Measurements from ENCODE around the gene CYP2W1.

CYP2W1 gene

GRCh38 chr7:1025743-1026581 lies 43.0 kb downstream of the CYP2W1 start:
- TF ChIP-seq, protein P1, sequence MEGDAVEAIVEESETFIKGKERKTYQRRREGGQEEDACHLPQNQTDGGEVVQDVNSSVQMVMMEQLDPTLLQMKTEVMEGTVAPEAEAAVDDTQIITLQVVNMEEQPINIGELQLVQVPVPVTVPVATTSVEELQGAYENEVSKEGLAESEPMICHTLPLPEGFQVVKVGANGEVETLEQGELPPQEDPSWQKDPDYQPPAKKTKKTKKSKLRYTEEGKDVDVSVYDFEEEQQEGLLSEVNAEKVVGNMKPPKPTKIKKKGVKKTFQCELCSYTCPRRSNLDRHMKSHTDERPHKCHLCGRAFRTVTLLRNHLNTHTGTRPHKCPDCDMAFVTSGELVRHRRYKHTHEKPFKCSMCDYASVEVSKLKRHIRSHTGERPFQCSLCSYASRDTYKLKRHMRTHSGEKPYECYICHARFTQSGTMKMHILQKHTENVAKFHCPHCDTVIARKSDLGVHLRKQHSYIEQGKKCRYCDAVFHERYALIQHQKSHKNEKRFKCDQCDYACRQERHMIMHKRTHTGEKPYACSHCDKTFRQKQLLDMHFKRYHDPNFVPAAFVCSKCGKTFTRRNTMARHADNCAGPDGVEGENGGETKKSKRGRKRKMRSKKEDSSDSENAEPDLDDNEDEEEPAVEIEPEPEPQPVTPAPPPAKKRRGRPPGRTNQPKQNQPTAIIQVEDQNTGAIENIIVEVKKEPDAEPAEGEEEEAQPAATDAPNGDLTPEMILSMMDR (IDR thresholded peaks at IDR 0.05; ENCODE audit: control insufficient read depth, extremely low read depth, insufficient read depth): no peak
- no peak for DNase-seq (ENCODE audit: low read depth)
- no peak overlapping the region for H3K4me3 ChIP-seq (ENCODE audit: low read depth, low read length)

GRCh38 chr7:1026721-1027161 lies 43.8 kb downstream of the CYP2W1 start:
- H3K4me3 ChIP-seq (ENCODE audit: low read depth, low read length): peak overlapping the region; percentile 62
- TF ChIP-seq, protein P1 (IDR thresholded peaks at IDR 0.05; ENCODE audit: control insufficient read depth, extremely low read depth, insufficient read depth): no peak

GRCh38 chr7:1027242-1028043 lies 44.5 kb downstream of the CYP2W1 start:
- peak overlapping the region; percentile 62 for H3K4me3 ChIP-seq (ENCODE audit: low read depth, low read length)
- TF ChIP-seq, protein P1 (IDR thresholded peaks at IDR 0.05; ENCODE audit: control insufficient read depth, extremely low read depth, insufficient read depth): no peak
- no peak for DNase-seq (ENCODE audit: low read depth)

More at GRCh38 chr7:1026721-1027161, 43.8 kb downstream of the CYP2W1 start:
- no peak for DNase-seq (ENCODE audit: low read depth)

GRCh38 chr7:1028044-1028770 lies 45.2 kb downstream of the CYP2W1 start:
- no peak for DNase-seq (ENCODE audit: low read depth)
- TF ChIP-seq, protein P1 (IDR thresholded peaks at IDR 0.05; ENCODE audit: control insufficient read depth, extremely low read depth, insufficient read depth): no peak
- H3K4me3 ChIP-seq (ENCODE audit: low read depth, low read length): peak overlapping the region; percentile 62

DNA sequence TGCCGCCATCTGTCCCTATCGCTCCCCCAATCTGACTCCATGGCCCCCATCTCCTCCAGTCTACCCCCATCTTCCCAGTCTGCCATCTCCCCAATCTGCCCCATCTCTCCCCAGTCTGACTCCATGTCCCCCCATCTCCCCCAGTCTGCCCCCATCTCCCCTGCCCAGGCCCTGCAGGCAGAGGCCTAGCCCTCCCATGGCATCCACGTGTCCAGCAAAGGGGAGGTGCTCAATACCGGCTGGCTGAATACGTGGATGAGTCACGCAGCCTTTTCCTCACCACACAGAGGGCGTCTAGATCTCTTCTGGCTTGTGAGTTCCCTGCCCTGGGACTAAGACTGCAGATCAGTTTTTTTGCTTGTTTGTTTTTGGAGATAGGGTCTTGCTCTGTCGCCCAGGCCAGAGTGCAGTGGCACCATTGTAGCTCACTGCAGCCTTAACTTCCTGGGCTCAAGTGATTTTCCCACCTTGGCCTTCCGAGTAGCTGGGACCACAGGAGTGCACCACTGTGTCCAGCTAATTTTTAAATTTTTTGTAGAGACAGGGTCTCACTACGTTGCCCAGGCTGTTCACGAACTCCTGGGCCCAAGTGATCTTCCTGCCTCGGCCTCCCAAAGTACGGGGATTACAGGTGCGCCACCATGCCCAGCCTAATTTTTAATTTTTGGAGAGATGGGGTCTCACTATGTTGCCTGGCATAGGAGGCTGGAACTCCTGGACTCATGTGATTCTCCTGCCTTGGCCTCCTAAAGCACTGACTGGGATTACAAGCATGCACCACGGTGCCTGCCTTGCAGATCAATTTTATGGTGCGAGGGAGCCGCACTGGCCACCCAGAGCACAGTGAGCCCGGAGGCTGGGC lies 46.0 kb downstream of the CYP2W1 start:
- TF ChIP-seq, protein P1 (IDR thresholded peaks at IDR 0.05; ENCODE audit: control insufficient read depth, extremely low read depth, insufficient read depth): no peak
- peak overlapping the region; percentile 62 for H3K4me3 ChIP-seq (ENCODE audit: low read depth, low read length)
- DNase-seq (ENCODE audit: low read depth): peak; percentile 79

Measured in LNCaP clone FGC (cell line).